H9 (cell line): Measurements from ENCODE around the gene SCAMP5. TPM values are rescaled to one million over a fixed set of nuclear protein-coding genes. Genes with fewer than 3 reads are reported as not detected.

ENCODE experiments used
- DNase-seq: peaks from one replicate; pipeline ENCODE4 v3.0.0-alpha.2; 2017
- H2AFZ ChIP-seq: one replicate; pipeline ENCODE4 v1.6.1; 2013; ENCODE audit warnings: mild to moderate bottlenecking, low read length, control low read depth, moderate library complexity
- H2AK5ac ChIP-seq: 2 replicates; pipeline ENCODE4 v1.6.1; 2013; ENCODE audit warnings: low read length, control low read depth, mixed read lengths; ENCODE audit not compliant: insufficient read length
- H2BK120ac ChIP-seq: one replicate; pipeline ENCODE4 v1.6.1; 2013; ENCODE audit warnings: low read depth, mild to moderate bottlenecking, low read length, control low read depth, inconsistent platforms; ENCODE audit not compliant: poor library complexity, severe bottlenecking
- H2BK12ac ChIP-seq: 2 replicates; pipeline ENCODE4 v1.6.1; 2013; ENCODE audit warnings: low read length, control low read depth, mixed read lengths, low read depth; ENCODE audit not compliant: insufficient read length
- H2BK15ac ChIP-seq: 2 replicates; pipeline ENCODE4 v1.6.1; 2013; ENCODE audit warnings: low read depth, low read length, control low read depth
- H2BK20ac ChIP-seq: one replicate; pipeline ENCODE4 v1.6.1; 2013; ENCODE audit warnings: low read depth, mild to moderate bottlenecking, low read length, control low read depth, inconsistent platforms; ENCODE audit not compliant: poor library complexity, severe bottlenecking
- H2BK5ac ChIP-seq: 2 replicates; pipeline ENCODE4 v1.6.1; 2013; ENCODE audit warnings: low read length, control low read depth, mixed read lengths; ENCODE audit not compliant: insufficient read length
- H3K14ac ChIP-seq: 2 replicates; pipeline ENCODE4 v1.6.1; 2013; ENCODE audit warnings: low read length, control low read depth; ENCODE audit not compliant: insufficient read depth
- H3K18ac ChIP-seq: 2 replicates; pipeline ENCODE4 v1.6.1; 2013; ENCODE audit warnings: low read depth, mild to moderate bottlenecking, mixed read lengths, low read length, control low read depth; ENCODE audit not compliant: insufficient read length
- H3K23ac ChIP-seq: 2 replicates; pipeline ENCODE4 v1.6.1; 2013; ENCODE audit warnings: low read length, control low read depth, mixed read lengths, low read depth; ENCODE audit not compliant: insufficient read length
- H3K23me2 ChIP-seq: 2 replicates; pipeline ENCODE4 v1.6.1; 2013; ENCODE audit warnings: low read depth, mild to moderate bottlenecking, mixed read lengths, low read length, control low read depth; ENCODE audit not compliant: insufficient read length, poor library complexity, severe bottlenecking
- H3K27ac ChIP-seq: 2 replicates; pipeline ENCODE4 v1.5.1; 2013; ENCODE audit warnings: low read length, control low read depth, mixed read lengths, low read depth; ENCODE audit not compliant: insufficient read length
- H3K27me3 ChIP-seq: 2 replicates; pipeline ENCODE4 v1.6.1; 2013; ENCODE audit warnings: low read length, control low read depth, inconsistent platforms; ENCODE audit not compliant: insufficient read depth
- H3K4ac ChIP-seq: 2 replicates; pipeline ENCODE4 v1.6.1; 2013; ENCODE audit warnings: low read depth, mild to moderate bottlenecking, control low read depth, inconsistent platforms, low read length, moderate library complexity
- H3K4me1 ChIP-seq: 2 replicates; pipeline ENCODE4 v1.6.1; 2013; ENCODE audit warnings: low read length, control low read depth, inconsistent platforms; ENCODE audit not compliant: insufficient read depth
- H3K4me2 ChIP-seq: 2 replicates; pipeline ENCODE4 v1.6.1; 2013; ENCODE audit warnings: low read length, control low read depth, mixed read lengths; ENCODE audit not compliant: insufficient read length, insufficient read depth
- H3K56ac ChIP-seq: 2 replicates; pipeline ENCODE4 v1.6.1; 2013; ENCODE audit warnings: low read depth, mild to moderate bottlenecking, mixed read lengths, low read length, control low read depth; ENCODE audit not compliant: insufficient read length
- H3K79me1 ChIP-seq: 2 replicates; pipeline ENCODE4 v1.6.1; 2013; ENCODE audit warnings: low read depth, mild to moderate bottlenecking, moderate library complexity, low read length, control low read depth, inconsistent platforms; ENCODE audit not compliant: insufficient read depth, poor library complexity, severe bottlenecking
- H3K79me2 ChIP-seq: 2 replicates; pipeline ENCODE4 v1.6.1; 2013; ENCODE audit warnings: low read length, control low read depth, inconsistent platforms; ENCODE audit not compliant: insufficient read depth
- H3K9ac ChIP-seq: 2 replicates; pipeline ENCODE4 v1.6.1; 2013; ENCODE audit warnings: low read length, control low read depth, mixed read lengths; ENCODE audit not compliant: insufficient read length; ENCODE audit errors: extremely low read depth
- H3K9me3 ChIP-seq: one replicate; pipeline ENCODE4 v1.6.1; 2013; ENCODE audit warnings: low read depth, low read length, inconsistent platforms; ENCODE audit not compliant: control insufficient read depth
- H3T11ph ChIP-seq: one replicate; pipeline ENCODE4 v1.6.1; 2013; ENCODE audit warnings: mild to moderate bottlenecking, low read length, control low read depth, inconsistent platforms
- H4K20me1 ChIP-seq: one replicate; pipeline ENCODE4 v1.6.1; 2013; ENCODE audit not compliant: control insufficient read depth, insufficient read length, insufficient read depth
- H4K5ac ChIP-seq: 2 replicates; pipeline ENCODE4 v1.6.1; 2013; ENCODE audit warnings: low read depth, mild to moderate bottlenecking, mixed read lengths, low read length, control low read depth; ENCODE audit not compliant: insufficient read length
- H4K8ac ChIP-seq: replicated peaks from 2 replicates; pipeline ENCODE4 v1.6.1; 2013; ENCODE audit warnings: low read length, control low read depth, mixed read lengths, low read depth; ENCODE audit not compliant: insufficient read length
- H4K91ac ChIP-seq: 2 replicates; pipeline ENCODE4 v1.6.1; 2013; ENCODE audit warnings: low read depth, mild to moderate bottlenecking, moderate library complexity, mixed read lengths, low read length, control low read depth; ENCODE audit not compliant: insufficient read length
- H3K27ac Mint-ChIP-seq, 3 experiments: 2 replicates in 2 of 3; 3 replicates in 1 of 3; pipeline ENCODE4 v1.8.0; 2020 to 2021; ENCODE audit warnings: mixed read lengths in 3 of 3, mild to moderate bottlenecking in 1 of 3, moderate library complexity in 1 of 3
- H3K27me3 Mint-ChIP-seq: 2 replicates; pipeline ENCODE4 v1.8.0; 2021; ENCODE audit warnings: low read depth, mild to moderate bottlenecking, moderate library complexity, mixed read lengths
- H3K36me3 Mint-ChIP-seq, 3 experiments: 2 replicates in 2 of 3; 3 replicates in 1 of 3; pipeline ENCODE4 v1.8.0; 2020 to 2021; ENCODE audit warnings: low read depth in 3 of 3, mixed read lengths in 3 of 3; ENCODE audit not compliant: insufficient read depth in 1 of 3
- H3K4me1 Mint-ChIP-seq, 2 experiments: 2 replicates each; pipeline ENCODE4 v1.8.0; 2020; ENCODE audit warnings: mixed read lengths in 2 of 2
- H3K4me3 Mint-ChIP-seq, 2 experiments: 2 replicates in 1 of 2; 3 replicates in 1 of 2; pipeline ENCODE4 v1.8.0; 2020 to 2021; ENCODE audit warnings: mild to moderate bottlenecking in 2 of 2, mixed read lengths in 2 of 2, moderate library complexity in 1 of 2
- H3K9me3 Mint-ChIP-seq, 2 experiments: 2 replicates in 1 of 2; 3 replicates in 1 of 2; pipeline ENCODE4 v1.8.0; 2020; ENCODE audit warnings: mild to moderate bottlenecking in 2 of 2, mixed read lengths in 2 of 2, moderate library complexity in 1 of 2
- WGBS: extraction: QIAGEN DNeasy Blood & Tissue Kit; methylation state at CpG from one replicate; pipeline ENCODE4 v1.1.7; 2013; ENCODE audit warnings: missing lambda C conversion rate, low lambda C conversion rate, mixed read lengths; ENCODE audit not compliant: insufficient read length; ENCODE audit errors: extremely low coverage; 5-methylcytosine and 5-hydroxymethylcytosine counted together
- total RNA-seq: library from RNA; stranded (reverse); gene quantifications from 2 replicates; pipeline ENCODE4 v1.2.1, GENCODE V29; 2021
- TF ChIP-seq, protein P1 (sequence below): fragments of 200-600 bp; sonication (generic); conservative IDR thresholded peaks from 3 replicates; pipeline ENCODE4 v1.8.0; 2021; ENCODE audit warnings: antibody characterized with exemption, mild to moderate bottlenecking

Gene SCAMP5
- total RNA-seq, 1 experiment from 2014 or later = 47.8 TPM

DNA sequence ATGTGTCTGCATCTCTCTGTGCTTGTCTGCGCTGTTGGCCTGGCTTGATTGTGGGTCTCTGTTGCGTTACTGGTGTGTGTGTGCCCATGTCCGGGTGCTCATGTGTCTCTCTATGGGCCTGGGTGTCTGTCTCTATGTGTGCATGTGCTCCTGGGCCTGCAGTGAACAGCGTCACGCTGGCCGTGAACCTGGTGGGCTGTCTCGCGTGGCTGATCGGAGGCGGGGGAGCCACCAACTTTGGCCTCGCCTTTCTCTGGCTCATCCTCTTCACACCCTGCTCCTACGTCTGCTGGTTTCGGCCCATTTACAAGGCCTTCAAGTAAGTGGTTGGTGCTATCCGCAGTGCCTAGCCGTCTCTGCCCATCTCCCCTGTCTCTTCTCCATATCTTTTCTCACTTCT lies 21.1 kb downstream of the SCAMP5 start:
- TF ChIP-seq, protein P1, sequence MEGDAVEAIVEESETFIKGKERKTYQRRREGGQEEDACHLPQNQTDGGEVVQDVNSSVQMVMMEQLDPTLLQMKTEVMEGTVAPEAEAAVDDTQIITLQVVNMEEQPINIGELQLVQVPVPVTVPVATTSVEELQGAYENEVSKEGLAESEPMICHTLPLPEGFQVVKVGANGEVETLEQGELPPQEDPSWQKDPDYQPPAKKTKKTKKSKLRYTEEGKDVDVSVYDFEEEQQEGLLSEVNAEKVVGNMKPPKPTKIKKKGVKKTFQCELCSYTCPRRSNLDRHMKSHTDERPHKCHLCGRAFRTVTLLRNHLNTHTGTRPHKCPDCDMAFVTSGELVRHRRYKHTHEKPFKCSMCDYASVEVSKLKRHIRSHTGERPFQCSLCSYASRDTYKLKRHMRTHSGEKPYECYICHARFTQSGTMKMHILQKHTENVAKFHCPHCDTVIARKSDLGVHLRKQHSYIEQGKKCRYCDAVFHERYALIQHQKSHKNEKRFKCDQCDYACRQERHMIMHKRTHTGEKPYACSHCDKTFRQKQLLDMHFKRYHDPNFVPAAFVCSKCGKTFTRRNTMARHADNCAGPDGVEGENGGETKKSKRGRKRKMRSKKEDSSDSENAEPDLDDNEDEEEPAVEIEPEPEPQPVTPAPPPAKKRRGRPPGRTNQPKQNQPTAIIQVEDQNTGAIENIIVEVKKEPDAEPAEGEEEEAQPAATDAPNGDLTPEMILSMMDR = no peak
- Histone ChIP-seq H3K27ac (no peak overlapping the region), H3K79me1 (no peaks in the 10 kb centered on the region), H3K56ac (no peak overlapping the region), H2BK120ac (no peak overlapping the region), H3K4ac (no peak overlapping the region), H3K27me3 (no peaks in the 10 kb centered on the region), H3K23me2 (no peaks in the 10 kb centered on the region), H2AK5ac (no peak overlapping the region), H4K91ac (no peak overlapping the region), H2BK5ac (no peak overlapping the region), H3K79me2 (no peaks in the 10 kb centered on the region), H3K18ac (no peak overlapping the region), H2AFZ (no peak overlapping the region), H3T11ph (no peak overlapping the region), H4K20me1 (peaks cover 3% of the 10 kb centered on the region), H2BK15ac (no peak overlapping the region), H3K23ac (no peak overlapping the region), H3K9ac (no peak overlapping the region), H3K4me2 (no peak overlapping the region), H4K8ac (no peak overlapping the region), H2BK12ac (no peak overlapping the region), H3K14ac (no peak overlapping the region), H2BK20ac (no peak overlapping the region), H3K9me3 (no peaks in the 10 kb centered on the region), H4K5ac (no peak overlapping the region), H3K4me1 (no peaks in the 10 kb centered on the region)
- Mint-ChIP-seq H3K4me1 (no peaks in the 10 kb centered on the region), H3K27ac (no peak overlapping the region; a peak in 1 of 7 replicates), H3K9me3 (no peaks in the 10 kb centered on the region), H3K4me3 (no peak overlapping the region), H3K36me3 (peaks cover 37 to 62% (median 41%) of the 10 kb centered on the region in 3 experiments), H3K27me3 (no peaks in the 10 kb centered on the region)
- no CpG with 5 or more reads among the region's 15 CpGs for WGBS
- DNase-seq = no peak
